Hepatocyte (in vitro differentiated cells): ENCODE measurements around the gene DNAAF1.

ENCODE experiments used
- CTCF ChIP-seq: fragments of 200-600 bp; sonication (generic); IDR thresholded peaks from 2 replicates; pipeline ENCODE4 v1.5.1; 2016; ENCODE audit warnings: antibody characterized with exemption, mild to moderate bottlenecking; ENCODE audit not compliant: poor library complexity
- EZH2 ChIP-seq: fragments of 200-600 bp; sonication (generic); IDR thresholded peaks from 2 replicates; pipeline ENCODE4 v1.6.1; 2016; ENCODE audit warnings: antibody characterized with exemption, mild to moderate bottlenecking, borderline replicate concordance
- EZH2phosphoT487 ChIP-seq: fragments of 200-600 bp; sonication (generic); IDR thresholded peaks from one replicate; pipeline ENCODE4 v1.6.1; 2018; ENCODE audit warnings: antibody characterized with exemption, mild to moderate bottlenecking, low read depth, moderate library complexity; ENCODE audit not compliant: unreplicated experiment, severe bottlenecking

GRCh38 chr16:84105301-84105815, 39.8 kb upstream of the DNAAF1 start:
- TF ChIP-seq CTCF (no peak), EZH2 (no peak), EZH2phosphoT487 (no peak)
